Measurements from ENCODE around the gene CCDC178.

DNA sequence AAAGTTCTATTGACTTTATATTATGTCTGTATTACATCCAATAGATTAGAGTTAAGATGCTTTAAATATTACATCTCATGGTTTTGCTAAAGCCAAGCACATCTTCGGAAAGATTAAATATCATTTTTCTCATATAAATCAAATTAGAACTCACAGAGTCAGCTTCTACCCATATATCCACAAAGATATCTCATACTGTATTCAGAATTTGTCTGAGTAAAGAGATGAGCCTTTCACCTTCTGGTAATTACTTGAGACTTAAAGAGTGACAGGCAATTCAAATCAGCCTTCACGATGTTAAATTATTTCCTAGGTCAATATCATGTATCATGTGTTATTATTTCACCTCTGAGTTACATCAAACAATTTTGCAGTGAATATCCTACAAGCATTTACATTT, 13.0 kb downstream of the CCDC178 start:
- TF ChIP-seq, protein P1, sequence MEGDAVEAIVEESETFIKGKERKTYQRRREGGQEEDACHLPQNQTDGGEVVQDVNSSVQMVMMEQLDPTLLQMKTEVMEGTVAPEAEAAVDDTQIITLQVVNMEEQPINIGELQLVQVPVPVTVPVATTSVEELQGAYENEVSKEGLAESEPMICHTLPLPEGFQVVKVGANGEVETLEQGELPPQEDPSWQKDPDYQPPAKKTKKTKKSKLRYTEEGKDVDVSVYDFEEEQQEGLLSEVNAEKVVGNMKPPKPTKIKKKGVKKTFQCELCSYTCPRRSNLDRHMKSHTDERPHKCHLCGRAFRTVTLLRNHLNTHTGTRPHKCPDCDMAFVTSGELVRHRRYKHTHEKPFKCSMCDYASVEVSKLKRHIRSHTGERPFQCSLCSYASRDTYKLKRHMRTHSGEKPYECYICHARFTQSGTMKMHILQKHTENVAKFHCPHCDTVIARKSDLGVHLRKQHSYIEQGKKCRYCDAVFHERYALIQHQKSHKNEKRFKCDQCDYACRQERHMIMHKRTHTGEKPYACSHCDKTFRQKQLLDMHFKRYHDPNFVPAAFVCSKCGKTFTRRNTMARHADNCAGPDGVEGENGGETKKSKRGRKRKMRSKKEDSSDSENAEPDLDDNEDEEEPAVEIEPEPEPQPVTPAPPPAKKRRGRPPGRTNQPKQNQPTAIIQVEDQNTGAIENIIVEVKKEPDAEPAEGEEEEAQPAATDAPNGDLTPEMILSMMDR (IDR thresholded peaks at IDR 0.05) = no peak
- no peak for TF ChIP-seq POLR2A (IDR thresholded peaks at IDR 0.05)
